ENCODE results near the gene CCDC13.

Gene CCDC13

GRCh38 chr3:42733501-42734262 is 39.4 kb downstream of the CCDC13 start:
- no peak for DNase-seq (ENCODE audit: low read depth, low spot score)

DNA sequence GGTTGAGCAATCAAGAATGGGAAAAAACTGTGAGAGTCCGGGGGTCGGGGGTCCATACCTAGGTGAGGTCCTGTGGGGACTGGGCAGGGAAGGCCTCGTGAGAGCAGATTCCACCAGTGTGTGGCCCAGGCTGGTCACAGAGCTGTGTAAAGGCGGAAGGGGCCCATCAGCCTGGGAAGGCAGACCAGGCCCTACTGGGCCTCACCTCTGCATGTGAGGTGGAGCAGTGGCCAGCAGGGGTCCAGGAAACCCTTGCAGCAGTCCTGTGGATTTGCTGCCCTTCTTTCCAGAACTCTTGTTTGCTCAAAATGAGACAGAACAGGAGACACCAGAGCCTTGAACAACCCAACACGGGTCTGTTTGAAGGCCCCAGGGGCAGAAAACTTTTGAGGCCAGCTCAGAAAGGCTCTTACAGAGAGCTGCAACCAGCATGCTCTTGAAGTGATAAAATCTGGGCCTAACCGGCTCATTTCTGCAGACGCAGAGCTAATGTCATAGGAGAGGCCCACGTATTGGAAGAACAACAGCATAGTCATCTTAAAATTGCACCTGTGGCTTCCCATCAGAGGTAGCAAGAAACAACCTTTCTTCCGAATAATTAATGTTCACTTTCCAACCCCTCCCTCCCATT is 40.1 kb downstream of the CCDC13 start:
- no peak for DNase-seq (ENCODE audit: low read depth, low spot score)

DNA sequence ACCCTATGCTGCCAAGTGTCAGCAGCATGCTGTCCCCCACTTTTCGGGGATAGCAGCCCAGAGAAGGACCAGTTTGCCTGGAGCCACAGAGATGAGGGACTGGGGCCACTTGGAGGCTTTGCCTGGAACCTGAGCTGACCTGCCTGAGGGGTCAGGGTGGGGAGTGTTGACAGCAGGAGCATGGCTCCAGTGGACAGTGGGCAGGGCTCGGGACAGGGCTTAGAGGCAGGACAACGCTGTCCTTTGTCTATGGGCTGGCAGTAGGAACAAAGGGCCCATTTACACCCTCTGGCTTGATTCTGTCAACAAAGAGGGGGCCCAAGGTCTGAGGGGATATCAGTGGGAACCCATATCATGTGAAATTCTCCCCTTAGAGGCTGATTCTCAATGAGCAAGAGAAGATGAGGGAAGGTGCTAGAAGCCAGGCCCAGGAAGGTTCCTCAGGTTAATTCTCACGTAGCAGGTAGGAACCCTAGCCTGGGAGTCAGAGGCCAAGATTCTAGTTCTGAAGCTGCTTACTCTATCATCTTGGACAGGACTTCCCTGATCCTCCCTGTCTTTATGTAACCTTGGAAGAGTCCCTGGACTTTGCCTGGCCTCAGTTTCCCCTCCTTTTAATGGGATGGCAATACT is 40.7 kb downstream of the CCDC13 start:
- DNase-seq (ENCODE audit: low read depth, low spot score), result no peak

GRCh38 chr3:42731476-42732195 is 41.4 kb downstream of the CCDC13 start:
- no peak for DNase-seq (ENCODE audit: low read depth, low spot score)

GRCh38 chr3:42730706-42731420 is 42.2 kb downstream of the CCDC13 start:
- DNase-seq (ENCODE audit: low read depth, low spot score), result no peak

- DNase-seq (ENCODE audit: low read depth, low spot score), result no peak
These were observed 42.8 kb downstream of the CCDC13 start for GRCh38 chr3:42730294-42730693.

DNA sequence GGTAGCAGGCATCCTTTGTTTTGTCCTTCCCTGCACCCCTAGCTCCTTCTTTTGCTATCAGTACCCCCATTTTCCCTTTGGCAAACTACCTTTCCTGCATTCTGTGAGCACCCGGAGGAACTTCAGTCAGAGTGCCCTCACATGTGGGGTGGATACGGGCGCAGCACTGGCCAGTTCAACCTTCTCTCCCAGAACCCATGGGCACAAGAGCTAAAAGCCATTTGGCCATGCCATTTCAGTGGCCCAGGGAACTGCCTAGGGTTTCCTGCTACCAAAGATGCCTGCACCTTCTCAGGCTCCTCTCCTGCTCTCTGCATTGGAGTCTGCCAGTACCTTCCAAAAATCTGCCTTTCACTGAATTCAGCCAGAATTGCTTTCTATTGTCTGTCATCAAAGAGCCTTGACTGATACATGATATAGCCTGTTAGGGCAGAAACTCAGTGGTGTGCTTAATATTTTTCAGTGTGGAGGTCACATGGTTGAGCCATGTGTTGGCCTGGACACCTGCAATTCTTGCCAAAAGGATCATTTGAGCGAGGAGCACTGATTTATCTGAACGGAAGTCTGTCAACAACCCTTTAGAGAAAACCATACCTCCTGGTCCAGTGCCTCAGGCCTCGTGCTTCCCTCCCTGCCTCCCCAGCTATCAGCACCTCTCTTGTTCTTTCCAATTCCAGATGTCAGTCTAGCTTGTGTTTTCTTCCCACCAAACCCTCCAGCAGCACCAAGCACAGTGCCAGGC is 43.5 kb downstream of the CCDC13 start:
- DNase-seq (ENCODE audit: low read depth, low spot score), result no peak

GRCh38 chr3:42728668-42729364 is 44.2 kb downstream of the CCDC13 start:
- no peak for DNase-seq (ENCODE audit: low read depth, low spot score)

- DNase-seq (ENCODE audit: low read depth, low spot score), result no peak
These were observed 45.0 kb downstream of the CCDC13 start for GRCh38 chr3:42728056-42728455.

GRCh38 chr3:42725454-42725853 is 47.6 kb downstream of the CCDC13 start:
- DNase-seq (ENCODE audit: low read depth, low spot score), result no peak

DNA sequence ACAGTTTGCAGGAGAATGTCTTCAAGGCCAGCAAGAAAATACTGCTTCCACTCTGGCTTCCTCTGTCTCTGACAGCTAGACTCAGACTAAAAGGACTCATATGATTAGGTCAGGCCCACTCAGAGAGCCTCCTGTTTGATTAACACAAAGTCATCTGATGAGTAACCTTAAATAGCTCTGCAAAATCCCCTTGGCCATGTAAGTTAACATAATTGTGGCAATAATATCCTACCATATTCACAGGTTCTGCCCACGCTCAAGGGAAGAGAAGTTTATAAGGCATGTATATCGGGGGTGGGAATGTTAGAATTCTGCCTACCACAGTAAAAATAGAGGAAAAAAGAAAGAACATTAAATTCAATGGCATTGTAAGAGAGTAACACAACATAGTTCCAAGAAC is 49.8 kb downstream of the CCDC13 start:
- DNase-seq (ENCODE audit: low read depth, low spot score), result no peak

All from activated naive CD8-positive, alpha-beta T cell treated with anti-CD3 and anti-CD28 coated beads, Interleukin-2, amount 50 U/mL, for 16 hours (primary cell).